Measurements from ENCODE around the gene DMXL2.

Gene DMXL2

GRCh38 chr15:51621936-51622603, 501 bp downstream of the DMXL2 start:
- no peak for TF ChIP-seq CTCF (IDR thresholded peaks at IDR 0.05; ENCODE audit: borderline replicate concordance, control extremely low read depth, extremely low read depth, insufficient read depth, missing control alignments)
- peak; percentile 82 for DNase-seq (ENCODE audit: low spot score)
- in situ Hi-C loops (cut with MboI; ENCODE audit: low sequenced_read_pairs, unreplicated experiment): no loop called here

GRCh38 chr15:51621155-51621765, 1.3 kb downstream of the DMXL2 start:
- TF ChIP-seq CTCF (IDR thresholded peaks at IDR 0.05; ENCODE audit: borderline replicate concordance, control extremely low read depth, extremely low read depth, insufficient read depth, missing control alignments): no peak
- no peak for DNase-seq (ENCODE audit: low spot score)
- in situ Hi-C loops (cut with MboI; ENCODE audit: low sequenced_read_pairs, unreplicated experiment): no loop called here

GRCh38 chr15:51620641-51621040, 1.9 kb downstream of the DMXL2 start:
- in situ Hi-C loops (cut with MboI; ENCODE audit: low sequenced_read_pairs, unreplicated experiment): no loop called here
- no peak for DNase-seq (ENCODE audit: low spot score)
- TF ChIP-seq CTCF (IDR thresholded peaks at IDR 0.05; ENCODE audit: borderline replicate concordance, control extremely low read depth, extremely low read depth, insufficient read depth, missing control alignments): no peak

- DNase-seq (ENCODE audit: low spot score): no peak
- TF ChIP-seq CTCF (IDR thresholded peaks at IDR 0.05; ENCODE audit: borderline replicate concordance, control extremely low read depth, extremely low read depth, insufficient read depth, missing control alignments): no peak
- in situ Hi-C loops (cut with MboI; ENCODE audit: low sequenced_read_pairs, unreplicated experiment): no loop called here
Observed at GRCh38 chr15:51620122-51620521, 2.4 kb downstream of the DMXL2 start.

- TF ChIP-seq CTCF (IDR thresholded peaks at IDR 0.05; ENCODE audit: borderline replicate concordance, control extremely low read depth, extremely low read depth, insufficient read depth, missing control alignments): no peak
- in situ Hi-C loops (cut with MboI; ENCODE audit: low sequenced_read_pairs, unreplicated experiment): no loop called here
- DNase-seq (ENCODE audit: low spot score): no peak
Observed at GRCh38 chr15:51619331-51620035, 3.1 kb downstream of the DMXL2 start.

- no peak for DNase-seq (ENCODE audit: low spot score)
- TF ChIP-seq CTCF (IDR thresholded peaks at IDR 0.05; ENCODE audit: borderline replicate concordance, control extremely low read depth, extremely low read depth, insufficient read depth, missing control alignments): no peak
- in situ Hi-C loops (cut with MboI; ENCODE audit: low sequenced_read_pairs, unreplicated experiment): no loop called here
Observed at GRCh38 chr15:51617886-51618285, 4.7 kb downstream of the DMXL2 start.
